Fibroblast of lung (primary cell): ENCODE measurements around the gene UBE2G1. TPM values are rescaled to one million over a fixed set of nuclear protein-coding genes. Genes with fewer than 3 reads are reported as not detected.
A peak's percentile ranks its signal among the peaks of the same experiment; 100 is the strongest.

ENCODE experiments used
- DNase-seq, 2 donors: peaks; one replicate each; pipeline versions ENCODE4 v3.0.0 to v3.0.0-alpha.2; 2010; ENCODE audit warnings: low read depth in 2 of 2
- H2AFZ ChIP-seq: 2 replicates; pipeline ENCODE4 v1.5.1; 2012; ENCODE audit warnings: low read length, control low read depth, inconsistent platforms
- H3K27ac ChIP-seq: 2 replicates; pipeline ENCODE4 v1.5.1; 2011; ENCODE audit warnings: low read length, control low read depth; ENCODE audit not compliant: insufficient read depth
- H3K27me3 ChIP-seq: 2 replicates; pipeline ENCODE4 v1.5.1; 2011; ENCODE audit warnings: mild to moderate bottlenecking, low read length; ENCODE audit not compliant: control insufficient read depth, insufficient read depth
- H3K36me3 ChIP-seq: 2 replicates; pipeline ENCODE4 v1.5.1; 2011; ENCODE audit warnings: low read length; ENCODE audit not compliant: control insufficient read depth, insufficient read depth
- H3K4me1 ChIP-seq: 2 replicates; pipeline ENCODE4 v1.5.1; 2011; ENCODE audit warnings: low read length; ENCODE audit not compliant: control insufficient read depth, insufficient read depth; ENCODE audit errors: extremely low read depth
- H3K4me2 ChIP-seq: 2 replicates; pipeline ENCODE4 v1.5.1; 2011; ENCODE audit warnings: low read length, control low read depth; ENCODE audit not compliant: insufficient read depth; ENCODE audit errors: extremely low read depth
- H3K4me3 ChIP-seq, 4 experiments: fragments of 200-600 bp in 1 of 4; sonication (generic) in 1 of 4; replicated peaks in 1 of 4; 2 replicates each; pipeline ENCODE4 v1.5.1; 2011 to 2016; ENCODE audit warnings: low read length in 4 of 4, low read depth in 3 of 4, mild to moderate bottlenecking in 3 of 4, control low read depth in 2 of 4, inconsistent platforms in 1 of 4, mixed read lengths in 1 of 4; ENCODE audit not compliant: insufficient read depth in 1 of 4; ENCODE audit errors: control extremely low read depth in 1 of 4
- H3K79me2 ChIP-seq: 2 replicates; pipeline ENCODE4 v1.5.1; 2012; ENCODE audit warnings: mild to moderate bottlenecking, low read length, inconsistent platforms; ENCODE audit not compliant: control insufficient read depth, insufficient read depth
- H3K9ac ChIP-seq: 2 replicates; pipeline ENCODE4 v1.5.1; 2011; ENCODE audit warnings: mild to moderate bottlenecking, low read length, control low read depth; ENCODE audit not compliant: insufficient read depth
- H3K9me3 ChIP-seq: 2 replicates; pipeline ENCODE4 v1.5.1; 2012; ENCODE audit warnings: low read depth, low read length; ENCODE audit not compliant: control insufficient read depth, insufficient read depth
- H4K20me1 ChIP-seq: 2 replicates; pipeline ENCODE4 v1.5.1; 2011; ENCODE audit warnings: low read length; ENCODE audit not compliant: control insufficient read depth, insufficient read depth; ENCODE audit errors: extremely low read depth
- EZH2 ChIP-seq: IDR thresholded peaks from 2 replicates; pipeline ENCODE4 v1.5.1; 2012; ENCODE audit warnings: low read length, control low read depth, mild to moderate bottlenecking; ENCODE audit errors: missing control alignments
- polyA plus RNA-seq, 2 donors: library from polyadenylated mRNA; depleted of rRNA in 1 of 2; stranded (reverse) in 1 of 2; unstranded in 1 of 2; fragments of >200 nt; gene quantifications; 2 replicates each; pipeline ENCODE4 v1.2.1, GENCODE V29; 2011 to 2012; ENCODE audit warnings: missing spikeins in 1 of 2
- total RNA-seq: library from RNA; depleted of rRNA; stranded (reverse); fragments of >200 nt; gene quantifications from 2 replicates; pipeline ENCODE4 v1.2.1, GENCODE V29; 2014
- TF ChIP-seq, protein P1 (sequence below), 2 donors: IDR thresholded peaks in 1 of 2; conservative IDR thresholded peaks in 1 of 2; 1 replicate in 1 of 2; 2 replicates in 1 of 2; pipeline ENCODE4 v1.5.1; 2011 to 2012; ENCODE audit warnings: low read length in 2 of 2, control low read depth in 1 of 2, inconsistent platforms in 1 of 2, low read depth in 1 of 2, mild to moderate bottlenecking in 1 of 2

Gene UBE2G1
- total and polyA plus RNA-seq, 2 donors (not counting 1 experiment from before 2014, with no cell fraction given), result 30.7 to 48.4 TPM

DNA sequence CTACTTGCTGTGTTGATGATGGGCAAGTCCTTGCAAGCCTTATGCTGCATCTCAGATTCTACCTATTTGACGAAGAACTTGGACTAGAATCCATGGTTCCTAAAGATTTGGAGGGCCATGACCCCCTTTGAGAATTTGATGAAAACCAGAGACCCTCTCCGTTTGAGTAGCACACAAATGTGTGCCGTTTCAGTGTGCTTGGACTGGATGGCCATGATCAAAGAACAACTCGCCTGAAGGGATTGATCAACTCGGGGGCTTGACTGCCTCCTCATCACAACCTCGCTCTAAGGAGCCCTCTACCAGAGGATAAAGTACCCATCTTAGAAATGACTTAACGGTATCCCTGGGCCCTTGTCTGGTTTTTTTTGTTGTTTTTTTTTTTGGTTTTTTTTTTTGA is 99.9 kb downstream of the UBE2G1 start:
- H3K27me3 ChIP-seq, result no peaks in the 10 kb centered on the region
- H3K36me3 ChIP-seq, result no peaks in the 10 kb centered on the region
- H3K4me3 ChIP-seq, result no peak overlapping the region
- H3K27ac ChIP-seq, result no peak overlapping the region
- no peak overlapping the region for H3K4me2 ChIP-seq
- peaks cover 22% of the 10 kb centered on the region for H3K79me2 ChIP-seq
- H3K9me3 ChIP-seq, result no peaks in the 10 kb centered on the region
- no peak overlapping the region for H3K9ac ChIP-seq
- DNase-seq, result no peak
- H2AFZ ChIP-seq, result no peak overlapping the region
- H4K20me1 ChIP-seq, result no peaks in the 10 kb centered on the region
- TF ChIP-seq EZH2, result no peak
- TF ChIP-seq, protein P1, sequence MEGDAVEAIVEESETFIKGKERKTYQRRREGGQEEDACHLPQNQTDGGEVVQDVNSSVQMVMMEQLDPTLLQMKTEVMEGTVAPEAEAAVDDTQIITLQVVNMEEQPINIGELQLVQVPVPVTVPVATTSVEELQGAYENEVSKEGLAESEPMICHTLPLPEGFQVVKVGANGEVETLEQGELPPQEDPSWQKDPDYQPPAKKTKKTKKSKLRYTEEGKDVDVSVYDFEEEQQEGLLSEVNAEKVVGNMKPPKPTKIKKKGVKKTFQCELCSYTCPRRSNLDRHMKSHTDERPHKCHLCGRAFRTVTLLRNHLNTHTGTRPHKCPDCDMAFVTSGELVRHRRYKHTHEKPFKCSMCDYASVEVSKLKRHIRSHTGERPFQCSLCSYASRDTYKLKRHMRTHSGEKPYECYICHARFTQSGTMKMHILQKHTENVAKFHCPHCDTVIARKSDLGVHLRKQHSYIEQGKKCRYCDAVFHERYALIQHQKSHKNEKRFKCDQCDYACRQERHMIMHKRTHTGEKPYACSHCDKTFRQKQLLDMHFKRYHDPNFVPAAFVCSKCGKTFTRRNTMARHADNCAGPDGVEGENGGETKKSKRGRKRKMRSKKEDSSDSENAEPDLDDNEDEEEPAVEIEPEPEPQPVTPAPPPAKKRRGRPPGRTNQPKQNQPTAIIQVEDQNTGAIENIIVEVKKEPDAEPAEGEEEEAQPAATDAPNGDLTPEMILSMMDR (conservative IDR thresholded peaks at IDR 0.05 in 1 of 2, IDR thresholded peaks at IDR 0.05 in 1 of 2; ENCODE audit: low read depth in 1 of 2, low read length in 2 of 2), result no peak
- no peaks in the 10 kb centered on the region for H3K4me1 ChIP-seq

DNA sequence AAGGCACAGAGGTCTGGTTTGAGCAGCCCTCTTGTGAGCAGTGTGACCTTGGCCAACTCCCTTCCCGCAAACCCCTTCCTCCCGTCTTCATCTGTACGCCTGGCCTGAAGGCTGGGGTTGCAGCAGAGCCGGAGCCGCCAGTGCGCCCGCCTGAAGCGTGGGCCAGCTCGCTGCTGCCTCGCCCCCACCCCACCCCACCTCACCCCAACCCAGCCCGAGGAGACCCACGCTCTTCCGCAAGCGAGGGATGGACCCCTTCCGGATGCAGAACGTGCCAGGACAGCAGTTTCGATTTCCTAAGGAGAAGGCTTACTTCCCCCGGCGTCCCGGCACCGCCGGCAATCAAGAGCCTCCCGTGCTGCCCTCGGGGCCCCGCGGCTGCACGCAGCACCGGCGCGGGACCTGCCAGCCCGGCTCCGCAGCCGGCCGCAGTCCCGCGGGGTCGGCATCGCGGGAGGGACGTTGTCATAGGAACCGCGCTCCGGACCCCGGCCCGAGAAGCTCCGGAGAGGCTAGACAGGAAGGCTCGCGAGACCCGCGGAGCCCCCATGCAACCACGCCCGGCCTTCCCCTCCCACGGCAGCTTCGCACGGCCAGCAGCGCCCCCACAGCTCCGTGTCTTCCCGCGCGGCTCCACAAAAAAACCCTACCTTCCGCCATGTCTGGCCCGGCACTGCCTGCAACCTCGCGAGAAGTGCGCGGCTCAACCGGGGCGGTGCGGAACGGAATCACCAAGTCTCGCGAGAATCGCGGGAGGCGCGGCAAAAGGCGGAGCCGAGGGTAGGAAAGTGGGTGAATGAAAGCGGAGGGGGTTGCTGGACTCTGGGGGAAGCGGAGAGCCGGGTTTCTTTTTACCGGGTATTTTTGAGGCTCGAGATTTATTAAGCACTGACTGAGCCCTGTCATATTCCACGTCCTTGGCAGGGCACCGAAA is 102.9 kb downstream of the UBE2G1 start, which contains the start of gene ANKFY1:
Gene ANKFY1 (minus strand): TSS at position 698 of the 934 bp plus-strand sequence. CDS start 38 bp downstream, at position 660.
- peak; percentile 88 to 93 for DNase-seq
- H3K9me3 ChIP-seq, result no peaks in the 10 kb centered on the region
- H3K9ac ChIP-seq, result peak within 1 kb of the TSS; percentile 96
- no peaks in the 10 kb centered on the region for H3K36me3 ChIP-seq
- H3K4me3 ChIP-seq, result peak within 1 kb of the TSS; percentile 63 to 95 (median 76)
- peak within 1 kb of the TSS; percentile 98 for H3K4me2 ChIP-seq
- H3K4me1 ChIP-seq, result no peaks in the 10 kb centered on the region
- no peaks in the 10 kb centered on the region for H3K27me3 ChIP-seq
- H4K20me1 ChIP-seq, result no peaks in the 10 kb centered on the region
- TF ChIP-seq, protein P1 (conservative IDR thresholded peaks at IDR 0.05 in 1 of 2, IDR thresholded peaks at IDR 0.05 in 1 of 2; ENCODE audit: low read depth in 1 of 2, low read length in 2 of 2), result no peak
- TF ChIP-seq EZH2, result no peak
- peaks cover 50% of the 10 kb centered on the region for H3K79me2 ChIP-seq
- H3K27ac ChIP-seq, result peak within 1 kb of the TSS; percentile 89
- peak within 1 kb of the TSS; percentile 94 for H2AFZ ChIP-seq

DNA sequence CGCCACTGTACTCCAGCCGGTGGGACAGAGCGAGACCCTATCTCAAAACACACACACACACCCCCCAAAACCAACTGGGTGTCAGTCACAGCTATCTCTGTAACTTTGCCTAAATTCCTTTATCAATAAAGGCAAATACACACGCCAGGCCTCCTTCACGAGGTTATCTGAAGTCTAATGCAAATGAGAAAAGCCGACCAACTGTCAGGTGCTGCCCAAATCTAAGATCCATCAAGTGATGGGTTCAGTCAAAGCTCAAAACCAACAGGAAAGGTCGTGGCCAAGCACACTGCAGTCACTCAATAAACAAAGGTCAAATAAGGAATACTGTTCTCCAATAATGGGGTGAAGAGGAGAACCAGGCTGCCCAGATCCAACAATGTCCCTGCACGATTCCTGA is 103.8 kb downstream of the UBE2G1 start:
- H3K9me3 ChIP-seq, result no peaks in the 10 kb centered on the region
- H3K36me3 ChIP-seq, result no peaks in the 10 kb centered on the region
- H3K4me1 ChIP-seq, result no peaks in the 10 kb centered on the region
- TF ChIP-seq EZH2, result no peak
- TF ChIP-seq, protein P1 (conservative IDR thresholded peaks at IDR 0.05 in 1 of 2, IDR thresholded peaks at IDR 0.05 in 1 of 2; ENCODE audit: low read depth in 1 of 2, low read length in 2 of 2), result no peak
- H3K27ac ChIP-seq, result peak overlapping the region; percentile 89
- H3K4me2 ChIP-seq, result peak overlapping the region; percentile 90
- peak overlapping the region; percentile 96 for H3K9ac ChIP-seq
- H3K4me3 ChIP-seq, result peak overlapping the region; percentile 63 to 95 (median 76)
- peaks cover 55% of the 10 kb centered on the region for H3K79me2 ChIP-seq
- no peaks in the 10 kb centered on the region for H3K27me3 ChIP-seq
- no peaks in the 10 kb centered on the region for H4K20me1 ChIP-seq
- DNase-seq, result no peak
- H2AFZ ChIP-seq, result no peak overlapping the region
